CD14-positive monocyte (primary cell): ENCODE data around the gene MRPL21. TPM values are rescaled to one million over a fixed set of nuclear protein-coding genes. Genes with fewer than 3 reads are reported as not detected.

Experiments used
- DNase-seq, 3 donors: peaks; one replicate each; pipeline ENCODE4 v3.0.0-alpha.2; 2011 to 2022
- H2AFZ ChIP-seq: 2 replicates; pipeline ENCODE4 v1.6.0; 2012; ENCODE audit warnings: mild to moderate bottlenecking, low read depth, low read length, inconsistent platforms; ENCODE audit not compliant: insufficient read depth, poor library complexity, severe bottlenecking
- H3K27ac ChIP-seq, 2 donors: 1 replicate in 1 of 2; 2 replicates in 1 of 2; pipeline ENCODE4 v1.5.1; 2012 to 2013; ENCODE audit warnings: low read length in 2 of 2, control low read depth in 1 of 2, inconsistent platforms in 1 of 2, low read depth in 1 of 2, mild to moderate bottlenecking in 1 of 2
- H3K27me3 ChIP-seq, 2 donors: one replicate each; pipeline versions ENCODE4 v1.6.0 to v1.6.1; 2011 to 2013; ENCODE audit warnings: low read length in 2 of 2; ENCODE audit not compliant: control insufficient read depth in 2 of 2, insufficient read depth in 2 of 2
- H3K36me3 ChIP-seq, 2 donors: replicated peaks in 1 of 2; 1 replicate in 1 of 2; 2 replicates in 1 of 2; pipeline versions ENCODE4 v1.5.1 to v1.6.1; 2012 to 2013; ENCODE audit warnings: low read length in 2 of 2, control low read depth in 1 of 2, inconsistent platforms in 1 of 2, mild to moderate bottlenecking in 1 of 2; ENCODE audit not compliant: insufficient read depth in 2 of 2, control insufficient read depth in 1 of 2
- H3K4me1 ChIP-seq, 2 donors: 1 replicate in 1 of 2; 2 replicates in 1 of 2; pipeline versions ENCODE4 v1.5.1 to v1.6.1; 2012 to 2013; ENCODE audit warnings: low read length in 2 of 2, control low read depth in 1 of 2, inconsistent platforms in 1 of 2, mild to moderate bottlenecking in 1 of 2, moderate library complexity in 1 of 2; ENCODE audit not compliant: insufficient read depth in 2 of 2, control insufficient read depth in 1 of 2
- H3K4me2 ChIP-seq: replicated peaks from 2 replicates; pipeline ENCODE3; 2012; ENCODE audit warnings: low read length, moderate library complexity, mild to moderate bottlenecking; ENCODE audit not compliant: poor library complexity, severe bottlenecking; ENCODE audit errors: extremely low read depth
- H3K4me3 ChIP-seq, 3 experiments: fragments of 200-600 bp in 1 of 3; sonication (generic) in 1 of 3; replicated peaks in 1 of 3; 1 replicate in 2 of 3; 2 replicates in 1 of 3; pipeline ENCODE4 v1.5.1; 2011 to 2013; ENCODE audit warnings: low read length in 3 of 3, mild to moderate bottlenecking in 3 of 3, control low read depth in 2 of 3, low read depth in 2 of 3, inconsistent platforms in 1 of 3, moderate library complexity in 1 of 3
- H3K79me2 ChIP-seq: 2 replicates; pipeline ENCODE4 v1.6.0; 2012; ENCODE audit warnings: mild to moderate bottlenecking, control low read depth, inconsistent platforms, low read length, moderate library complexity; ENCODE audit not compliant: insufficient read depth
- H3K9ac ChIP-seq: 2 replicates; pipeline ENCODE4 v1.6.0; 2017; ENCODE audit warnings: low read length, mild to moderate bottlenecking; ENCODE audit not compliant: insufficient read depth, poor library complexity, severe bottlenecking
- H3K9me3 ChIP-seq, 2 donors: replicated peaks in 1 of 2; 1 replicate in 1 of 2; 2 replicates in 1 of 2; pipeline versions ENCODE4 v1.5.1 to v1.6.1; 2012 to 2013; ENCODE audit warnings: low read length in 2 of 2, control low read depth in 1 of 2; ENCODE audit not compliant: control insufficient read depth in 1 of 2, insufficient read depth in 1 of 2
- H4K20me1 ChIP-seq: 2 replicates; pipeline ENCODE4 v1.6.0; 2012; ENCODE audit warnings: mild to moderate bottlenecking, low read length, control low read depth, moderate library complexity; ENCODE audit not compliant: insufficient read depth
- H3K27ac Mint-ChIP-seq, 7 donors: one replicate each; pipeline ENCODE4 v1.8.0; 2020; ENCODE audit warnings: mild to moderate bottlenecking in 7 of 7, mixed read lengths in 7 of 7, moderate library complexity in 6 of 7, inconsistent platforms in 2 of 7
- H3K27me3 Mint-ChIP-seq, 3 donors: one replicate each; pipeline ENCODE4 v1.8.0; 2021 to 2022; ENCODE audit warnings: low read depth in 3 of 3, mild to moderate bottlenecking in 3 of 3, mixed read lengths in 3 of 3, moderate library complexity in 3 of 3, inconsistent platforms in 1 of 3
- H3K36me3 Mint-ChIP-seq, 2 donors: one replicate each; pipeline ENCODE4 v1.8.0; 2020; ENCODE audit warnings: mixed read lengths in 2 of 2, inconsistent platforms in 1 of 2, mild to moderate bottlenecking in 1 of 2
- H3K4me1 Mint-ChIP-seq: one replicate; pipeline ENCODE4 v1.8.0; 2020; ENCODE audit warnings: mild to moderate bottlenecking, mixed read lengths
- H3K4me3 Mint-ChIP-seq, 2 donors: one replicate each; pipeline ENCODE4 v1.8.0; 2020; ENCODE audit warnings: mild to moderate bottlenecking in 2 of 2, mixed read lengths in 2 of 2, moderate library complexity in 1 of 2
- H3K9me3 Mint-ChIP-seq, 7 donors: one replicate each; pipeline ENCODE4 v1.8.0; 2020 to 2022; ENCODE audit warnings: mixed read lengths in 7 of 7, mild to moderate bottlenecking in 6 of 7, moderate library complexity in 6 of 7, inconsistent platforms in 2 of 7
- CTCF ChIP-seq: fragments of 200-600 bp; IDR thresholded peaks from one replicate; pipeline ENCODE4 v1.8.0; 2022; ENCODE audit warnings: antibody characterized with exemption, mild to moderate bottlenecking
- WGBS: methylation state at CpG from one replicate; pipeline ENCODE4 v1.1.5; 2013; ENCODE audit warnings: missing lambda C conversion rate; ENCODE audit not compliant: insufficient coverage; 5-methylcytosine and 5-hydroxymethylcytosine counted together
- intact Hi-C, 2 donors: fragments of 100-400 bp; cut with micrococcal nuclease; formaldehyde crosslinking; loops; one replicate each; pipeline versions ENCODE4 v1.15.0 to v1.15.1; 2023
- polyA plus RNA-seq, 3 donors: library from polyadenylated mRNA; depleted of rRNA in 1 of 3; unstranded in 2 of 3; stranded (reverse) in 1 of 3; fragments of 300-500 nt in 2 of 3; fragments of >200 nt in 1 of 3; fragmentation: Illumina TruSeq in 2 of 3; gene quantifications; 1 replicate in 2 of 3; 2 replicates in 1 of 3; pipeline ENCODE4 v1.2.3, GENCODE V29; 2012 to 2021

Gene MRPL21
- polyA plus RNA-seq, 3 donors, result 38.8 to 138 (median 104) TPM

DNA sequence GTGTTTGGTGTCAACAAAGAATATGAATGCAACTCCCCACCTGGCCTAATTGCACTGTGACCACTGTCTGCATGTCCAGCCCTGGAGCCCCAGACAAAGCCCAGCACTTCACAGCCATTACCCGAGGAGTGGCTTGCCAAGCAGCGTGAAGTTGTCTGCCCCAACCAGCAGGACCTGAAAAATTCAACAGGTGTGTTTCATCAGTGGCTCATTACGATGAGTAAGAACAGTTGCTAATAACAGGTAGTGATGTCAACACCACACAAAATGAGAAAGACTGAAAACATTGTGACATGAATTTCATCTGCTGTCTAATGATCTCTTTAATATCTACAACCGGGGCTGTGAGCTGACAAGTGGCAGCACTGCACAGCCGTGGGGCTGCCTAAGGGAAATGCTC is 10.3 kb downstream of the MRPL21 start:
- peaks cover 2% of the 10 kb centered on the region for H3K4me1 Mint-ChIP-seq
- H3K4me3 Mint-ChIP-seq, result no peak overlapping the region
- no peak overlapping the region for H3K9ac ChIP-seq
- H3K9me3 ChIP-seq, result no peaks in the 10 kb centered on the region
- no peak overlapping the region for H3K4me3 ChIP-seq
- H3K27me3 Mint-ChIP-seq, result no peaks in the 10 kb centered on the region
- no peaks in the 10 kb centered on the region for H4K20me1 ChIP-seq
- peaks cover 72 to 81% of the 10 kb centered on the region in 2 donors for H3K36me3 ChIP-seq
- no peak for TF ChIP-seq CTCF
- H3K27ac Mint-ChIP-seq, result no peak overlapping the region
- no peak overlapping the region for H3K27ac ChIP-seq
- WGBS, result 100% methylated on average over 2 of the region's 5 CpGs
- peaks cover 0 to 3% (median 0%) of the 10 kb centered on the region in 7 donors for H3K9me3 Mint-ChIP-seq
- intact Hi-C loops, result no loop called here
- DNase-seq, result no peak
- no peaks in the 10 kb centered on the region for H3K4me1 ChIP-seq
- no peak overlapping the region for H3K4me2 ChIP-seq
- no peaks in the 10 kb centered on the region for H3K27me3 ChIP-seq
- H3K36me3 Mint-ChIP-seq, result peaks cover 75 to 85% of the 10 kb centered on the region in 2 donors
- no peaks in the 10 kb centered on the region for H3K79me2 ChIP-seq
- no peak overlapping the region for H2AFZ ChIP-seq

- Histone ChIP-seq H3K36me3 (peaks cover 64 to 74% of the 10 kb centered on the region in 2 donors), H3K27ac (no peak overlapping the region), H2AFZ (no peak overlapping the region), H3K4me3 (no peak overlapping the region), H3K4me1 (no peaks in the 10 kb centered on the region), H3K4me2 (no peak overlapping the region), H3K9ac (no peak overlapping the region), H4K20me1 (no peaks in the 10 kb centered on the region), H3K9me3 (no peaks in the 10 kb centered on the region), H3K79me2 (no peaks in the 10 kb centered on the region), H3K27me3 (no peaks in the 10 kb centered on the region)
- Mint-ChIP-seq H3K4me1 (peaks cover 2% of the 10 kb centered on the region), H3K9me3 (peaks cover 0 to 3% (median 0%) of the 10 kb centered on the region in 7 donors), H3K4me3 (no peak overlapping the region), H3K27me3 (no peaks in the 10 kb centered on the region), H3K36me3 (peaks cover 68 to 78% of the 10 kb centered on the region in 2 donors), H3K27ac (peak overlapping the region in 2 of 7 donors; percentile 52 to 63)
- intact Hi-C loops, result no loop called here
- no peak for TF ChIP-seq CTCF
- 95% methylated on average over 11 of the region's 20 CpGs for WGBS
- DNase-seq, result no peak
Observed at GRCh38 chr11:68892576-68892975, 11.1 kb downstream of the MRPL21 start.
